Dermis blood vessel endothelial cell (primary cell): ENCODE data around the gene TPCN2. TPM values are rescaled to one million over a fixed set of nuclear protein-coding genes. Genes with fewer than 3 reads are reported as not detected.

Experiments used
- DNase-seq: peaks from one replicate; pipeline ENCODE4 v3.0.0; 2010
- total RNA-seq: library from RNA; depleted of rRNA; stranded (reverse); fragments of >200 nt; gene quantifications from 2 replicates; pipeline ENCODE4 v1.2.3, GENCODE V29; 2014

Gene TPCN2
- total RNA-seq, 1 donor from 2014 or later = 14.3 TPM

DNA sequence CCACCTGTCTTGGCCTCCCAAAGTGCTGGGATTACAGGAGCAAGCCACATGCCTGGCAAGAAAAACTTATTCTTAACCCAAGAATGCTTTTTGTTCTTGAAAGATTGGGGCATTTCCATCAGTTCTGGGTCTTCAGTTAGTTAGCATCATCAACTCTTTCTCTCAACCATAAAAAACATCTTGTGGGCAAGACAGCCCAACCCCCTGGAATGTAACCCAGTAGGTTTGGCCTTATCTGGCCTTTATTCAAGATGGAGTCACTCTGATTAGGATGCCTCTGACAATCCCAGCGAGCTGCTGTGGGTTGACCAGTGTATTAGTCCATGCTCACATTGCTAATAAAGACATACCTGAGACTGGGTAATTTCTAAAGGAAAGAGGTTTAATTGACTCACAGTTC, 9.2 kb upstream of the TPCN2 start:
- no peak for DNase-seq

DNA sequence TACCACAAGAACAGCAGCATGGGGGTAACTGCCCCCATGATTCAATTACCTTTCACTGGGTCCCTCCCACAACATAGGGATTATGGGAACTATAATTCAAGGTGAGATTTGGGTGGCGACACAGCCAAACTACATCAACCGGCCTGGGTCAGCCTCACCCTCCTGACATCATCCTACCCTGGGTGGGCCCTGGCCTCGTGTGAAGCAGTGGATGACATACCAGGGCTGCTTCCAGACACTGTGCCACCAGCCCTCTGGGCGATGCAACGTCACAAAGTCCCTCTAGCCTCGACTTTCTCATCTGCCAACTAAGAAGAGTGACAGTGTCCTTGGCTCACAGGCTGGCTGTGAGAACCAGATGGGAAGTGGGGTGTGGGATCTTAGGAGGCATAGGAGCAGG, 8.7 kb upstream of the TPCN2 start:
- DNase-seq = no peak

GRCh38 chr11:69040581-69041260, 8.0 kb upstream of the TPCN2 start:
- DNase-seq = no peak

DNA sequence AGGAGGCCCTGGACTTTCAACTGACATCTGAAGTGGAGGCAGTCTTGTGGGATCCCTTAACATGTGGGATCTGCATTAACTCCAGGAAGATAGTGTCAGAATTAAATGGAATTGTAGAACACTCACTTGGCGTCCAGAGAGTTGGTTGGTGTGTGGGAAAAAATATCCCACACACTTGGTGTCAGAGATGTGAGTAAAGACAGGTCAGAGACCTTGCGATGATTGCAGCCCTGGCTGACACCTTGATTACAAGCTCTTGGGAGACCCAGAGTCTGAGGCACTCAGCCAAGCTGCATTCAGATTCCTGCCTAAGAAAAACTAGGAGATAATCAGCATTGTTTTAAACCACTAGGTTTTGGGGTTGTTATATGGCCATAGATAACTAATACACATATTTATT, 7.2 kb upstream of the TPCN2 start:
- no peak for DNase-seq

GRCh38 chr11:69044111-69045013, 4.4 kb upstream of the TPCN2 start:
- DNase-seq = peak; percentile 71

- no peak for DNase-seq
These were observed 570 bp upstream of the TPCN2 start for GRCh38 chr11:69048031-69048693.

DNA sequence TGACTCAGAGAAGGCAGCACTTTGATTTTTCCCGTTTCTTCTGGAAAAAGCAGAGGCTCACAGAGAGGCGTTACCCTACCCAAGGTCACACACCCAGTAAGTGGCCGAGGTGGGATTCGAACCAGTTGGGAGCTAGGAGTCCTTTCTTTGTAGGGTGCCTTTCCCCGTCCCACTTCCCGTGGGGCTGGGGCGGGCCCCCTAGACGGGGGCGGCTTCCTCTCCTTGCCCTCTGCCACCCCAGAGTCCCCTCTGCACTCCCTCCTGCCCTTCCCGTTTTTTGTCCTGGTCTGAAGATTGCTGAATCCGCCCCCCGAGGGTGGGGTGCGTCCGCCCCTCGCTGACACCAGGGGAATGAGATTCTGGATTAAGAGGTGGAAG, 747 bp downstream of the TPCN2 start:
- DNase-seq = peak; percentile 10

GRCh38 chr11:69050592-69051380, 2.1 kb downstream of the TPCN2 start:
- no peak for DNase-seq

DNA sequence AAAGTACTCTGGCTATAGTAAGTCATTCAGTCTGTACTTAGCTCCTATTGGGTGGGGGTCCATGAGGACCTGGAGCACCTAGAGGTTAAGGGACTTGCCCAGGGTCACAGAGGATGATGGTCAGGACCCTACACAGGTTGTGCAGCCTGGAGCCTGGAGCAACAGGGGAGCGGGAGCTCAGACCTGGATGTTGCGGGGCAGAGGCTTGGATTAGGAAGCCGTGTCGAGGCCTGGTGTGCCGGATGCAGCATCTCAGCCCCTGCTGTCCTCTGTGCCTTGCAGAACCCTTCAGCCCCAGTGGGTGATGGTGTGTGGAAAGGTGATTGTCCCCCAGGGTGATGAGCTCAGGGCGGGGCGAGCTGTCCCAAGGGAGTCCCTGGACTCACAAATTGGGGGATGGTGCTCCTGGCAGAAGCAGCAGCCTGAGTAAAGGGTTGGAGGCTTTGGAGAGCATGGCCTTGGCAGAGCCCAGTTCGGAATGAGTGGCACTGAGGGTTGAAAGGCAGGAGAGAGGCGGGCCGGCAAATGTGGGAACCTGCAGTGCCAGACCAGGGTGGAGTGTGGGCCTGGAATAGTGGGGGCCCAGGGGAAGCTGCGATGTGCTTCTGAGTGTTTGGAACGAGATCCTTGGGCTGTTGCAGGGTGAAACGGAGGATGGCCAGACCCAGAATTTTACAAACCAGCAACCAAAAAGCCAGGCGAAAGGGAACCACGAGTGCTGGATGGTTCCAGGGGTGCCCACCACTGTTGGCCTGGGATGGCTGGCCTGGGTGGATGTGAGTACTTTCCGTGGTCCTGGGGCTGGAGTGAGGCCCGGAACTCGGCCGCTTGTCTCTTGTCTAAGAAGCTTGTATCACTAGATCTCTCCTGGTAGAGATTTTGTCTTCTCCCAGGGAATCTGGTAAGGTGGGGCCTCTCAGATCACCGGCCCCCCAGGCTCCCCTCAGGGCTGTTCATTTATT, 2.9 kb downstream of the TPCN2 start:
- no peak for DNase-seq

DNA sequence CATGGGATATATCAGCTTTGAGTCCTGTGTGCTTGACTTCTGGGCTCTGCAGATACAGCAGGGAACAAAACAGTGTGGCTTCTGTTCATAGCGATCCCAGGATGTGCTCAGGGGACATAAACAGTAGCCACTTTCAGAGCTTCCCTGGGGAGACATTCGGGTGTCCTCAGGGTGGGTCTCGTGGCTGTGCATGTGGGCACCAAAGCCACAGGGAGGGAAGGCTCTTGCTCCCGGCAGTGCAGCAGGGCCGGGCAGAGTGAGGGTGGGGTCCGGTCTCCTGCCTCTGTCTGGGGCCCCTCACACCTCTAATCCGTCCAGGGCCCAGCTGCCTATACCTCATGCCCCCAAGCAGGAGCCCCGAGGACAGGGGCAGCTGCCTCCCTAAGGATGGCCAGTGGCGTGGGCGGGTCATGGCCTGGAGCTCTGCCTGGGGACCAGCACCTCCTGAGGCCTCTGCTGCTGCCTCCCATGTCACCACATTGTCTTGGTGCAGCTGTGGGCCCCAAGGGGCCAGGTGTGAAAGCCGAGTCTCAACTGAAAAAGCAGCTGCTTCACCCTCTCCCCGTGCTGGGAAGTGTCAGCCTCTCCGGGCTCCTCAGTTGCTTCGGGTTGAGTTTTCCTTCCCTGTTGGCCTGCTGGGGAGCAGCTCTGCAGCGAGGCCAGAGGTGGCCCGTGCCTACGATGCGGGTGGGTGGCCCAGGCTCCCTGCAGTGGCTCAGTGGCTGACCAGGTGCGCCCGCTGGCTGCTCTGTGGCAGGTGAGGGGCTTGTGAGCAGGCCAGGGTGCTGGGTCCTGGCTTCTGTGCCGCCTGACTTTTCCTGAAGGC, 3.8 kb downstream of the TPCN2 start:
- DNase-seq = no peak

- no peak for DNase-seq
These were observed 4.4 kb downstream of the TPCN2 start for GRCh38 chr11:69053169-69053477.

- no peak for DNase-seq
These were observed 5.0 kb downstream of the TPCN2 start for GRCh38 chr11:69053546-69054396.

- no peak for DNase-seq
These were observed 5.9 kb downstream of the TPCN2 start for GRCh38 chr11:69054397-69055211.

DNA sequence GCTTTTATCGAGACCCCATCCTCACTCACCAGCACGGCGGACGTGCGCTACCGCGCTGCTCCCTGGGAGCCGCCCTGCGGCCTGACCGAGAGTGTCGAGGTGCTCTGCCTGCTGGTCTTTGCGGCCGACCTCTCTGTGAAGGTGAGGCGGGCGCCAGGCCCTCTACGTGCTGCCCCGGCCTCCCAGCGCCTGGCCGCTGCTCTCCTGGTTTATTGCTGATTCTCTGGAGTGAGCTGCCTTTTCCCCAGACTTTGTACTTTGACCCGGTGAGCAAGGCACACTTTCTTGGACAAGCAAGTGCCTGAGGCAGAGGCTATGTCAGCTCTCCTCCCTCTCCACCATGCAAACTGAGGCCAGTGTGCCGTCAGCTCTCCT, 6.5 kb downstream of the TPCN2 start:
- no peak for DNase-seq

- no peak for DNase-seq
These were observed 7.1 kb downstream of the TPCN2 start for GRCh38 chr11:69055598-69056516.

- DNase-seq = no peak
These were observed 8.5 kb downstream of the TPCN2 start for GRCh38 chr11:69057236-69057635.

GRCh38 chr11:69057801-69058200, 9.1 kb downstream of the TPCN2 start:
- DNase-seq = no peak
